Measurements from ENCODE around the gene DDX54.

The DDX54 gene

GRCh38 chr12:113185180-113186032 is at the start of gene DDX54, which contains the start of gene RITA1:
DDX54 (minus strand) TSS chr12:113185478; CDS start chr12:113185451, 27 bp downstream.
RITA1 (plus strand) TSS chr12:113185721; CDS start chr12:113186747, 1,026 bp downstream.
- peak; percentile 73 to 92 (median 83) for DNase-seq

- no peak for DNase-seq
These were observed 49.2 kb upstream of the DDX54 start for GRCh38 chr12:113234483-113234882.

- DNase-seq, result no peak
These were observed 48.7 kb upstream of the DDX54 start for GRCh38 chr12:113233967-113234366.

GRCh38 chr12:113232840-113233585 is 47.7 kb upstream of the DDX54 start:
- peak; percentile 87 to 92 (median 88) for DNase-seq

GRCh38 chr12:113232089-113232839 is 47.0 kb upstream of the DDX54 start:
- DNase-seq, result peak in 1 of 3 donors; percentile 50

- peak in 2 of 3 donors; percentile 32 to 59 for DNase-seq
These were observed 46.2 kb upstream of the DDX54 start for GRCh38 chr12:113231235-113232088.

GRCh38 chr12:113230315-113231234 is 45.3 kb upstream of the DDX54 start:
- no peak for DNase-seq

- no peak for DNase-seq
These were observed 43.2 kb upstream of the DDX54 start for GRCh38 chr12:113228394-113229028.

- no peak for DNase-seq
These were observed 42.6 kb upstream of the DDX54 start for GRCh38 chr12:113227686-113228391.

GRCh38 chr12:113226696-113227568 is 41.7 kb upstream of the DDX54 start:
- DNase-seq, result no peak

- DNase-seq, result no peak
These were observed 39.7 kb upstream of the DDX54 start for GRCh38 chr12:113224955-113225354.

GRCh38 chr12:113222730-113223531 is 37.7 kb upstream of the DDX54 start:
- DNase-seq, result peak; percentile 58 to 70 (median 60)

- DNase-seq, result peak in 1 of 3 donors; percentile 36
These were observed 36.9 kb upstream of the DDX54 start for GRCh38 chr12:113221997-113222729.

GRCh38 chr12:113221181-113221996 is 36.1 kb upstream of the DDX54 start, which contains the start of gene TPCN1:
TPCN1 (plus strand) TSS chr12:113221464; CDS start chr12:113226853, 5,389 bp downstream.
- DNase-seq, result peak; percentile 100

- DNase-seq, result no peak
These were observed 35.4 kb upstream of the DDX54 start for GRCh38 chr12:113220593-113221180.

All from suppressor macrophage treated with lipopolysaccharide for 1 hour (primary cell).